Measurements from ENCODE around the gene INA. TPM values are rescaled to one million over a fixed set of nuclear protein-coding genes. Genes with fewer than 3 reads are reported as not detected.

The INA gene
- total RNA-seq, result 199 TPM

GRCh38 chr10:103276896-103277712 lies at the start of gene INA:
Gene INA, plus strand, starts transcription at chr10:103277138. Its CDS starts 74 bp downstream, at chr10:103277212.

GRCh38 chr10:103245587-103245986 lies 31.4 kb upstream of the INA start, which contains the start of gene RPEL1:
Gene RPEL1, plus strand, starts transcription at chr10:103245887. Its CDS starts 110 bp downstream, at chr10:103245997.

Small RNA genes within 50 kb of the gene (small RNA-seq; reads per million reads assigned to genes)
- gene RNU11-3P (ENCODE audit: low replicate concordance), result not detected

Other genes starting within 250 kb of the INA start
- gene NT5C2, start 83.9 kb upstream of the INA start, total RNA-seq, result 158 TPM
- gene RPEL1, start 31.3 kb upstream of the INA start, total RNA-seq, result not detected
- 17.5 TPM for gene PCGF6, start 74.0 kb downstream of the INA start, total RNA-seq
- 10.3 TPM for gene TAF5, start 90.8 kb downstream of the INA start, total RNA-seq
- 74.8 TPM for gene ATP5MK, start 119.3 kb downstream of the INA start, total RNA-seq
- gene PDCD11, start 119.5 kb downstream of the INA start, total RNA-seq, result 36.3 TPM
- 4.1 TPM for gene CALHM2, start 175.2 kb downstream of the INA start, total RNA-seq
- not detected for gene CALHM1, start 181.8 kb downstream of the INA start, total RNA-seq
- gene CALHM3, start 202.1 kb downstream of the INA start, total RNA-seq, result not detected
- 44.4 TPM for gene NEURL1, start 216.6 kb downstream of the INA start, total RNA-seq